ENCODE results near the gene CYP46A1. TPM values are rescaled to one million over a fixed set of nuclear protein-coding genes. Genes with fewer than 3 reads are reported as not detected.

CYP46A1 gene
- total and polyA plus RNA-seq, 2 donors (not counting 1 experiment from before 2014, with no cell fraction given): 0.27 to 0.28 TPM

DNA sequence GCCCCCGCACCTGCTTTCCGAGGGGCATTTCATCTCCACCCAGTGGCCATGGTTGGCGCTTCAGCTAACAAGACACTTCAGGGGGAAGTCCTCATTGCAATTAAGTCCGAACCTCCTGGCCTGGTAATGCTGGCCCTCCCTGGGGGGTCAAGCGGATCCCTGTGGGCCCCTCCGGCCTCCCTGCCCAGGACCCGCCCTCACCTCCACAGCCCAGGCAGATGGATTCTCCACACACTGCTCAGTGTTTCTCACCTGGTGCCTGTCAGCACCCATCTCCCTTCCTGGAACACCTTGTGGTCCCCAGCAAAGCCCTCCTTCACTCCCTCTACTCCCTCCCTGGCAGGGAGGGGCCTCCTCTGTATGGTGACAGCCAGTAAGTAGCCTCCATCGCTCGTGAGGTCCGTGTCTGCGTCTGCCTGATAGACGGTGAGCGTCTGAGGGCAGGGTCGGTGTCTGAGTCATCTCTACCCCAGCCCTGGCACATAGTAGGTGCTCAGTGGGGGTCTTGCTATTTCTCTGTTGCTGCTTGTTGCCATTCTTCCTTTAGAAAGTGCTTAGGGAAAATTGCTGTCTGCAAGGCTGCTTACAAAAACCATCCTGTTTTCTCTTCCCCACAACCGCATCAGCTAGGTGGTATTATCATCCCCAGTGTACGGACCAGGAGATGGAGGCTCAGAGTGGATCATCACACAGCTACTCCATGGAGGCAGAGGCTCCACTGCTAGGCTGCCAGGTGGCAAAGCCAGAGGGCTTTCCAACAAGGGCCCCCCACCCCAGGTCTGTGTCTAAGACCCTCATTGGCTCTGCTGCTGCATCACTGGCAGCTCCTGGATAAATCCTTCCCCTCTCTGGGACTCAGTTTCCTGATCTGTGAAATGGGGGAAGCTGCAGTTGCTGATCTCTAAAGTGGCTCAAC, 69.4 kb downstream of the CYP46A1 start:
- POLR2A ChIA-PET: no interaction called here
- peaks cover 0 to 6% of the 10 kb centered on the region in 2 donors for H3K4me1 ChIP-seq (ENCODE audit: control insufficient read depth in 2 of 2, insufficient read depth in 2 of 2, low read length in 2 of 2)
- Mint-ChIP-seq H3K27me3 (peaks cover 40% of the 10 kb centered on the region), H3K9me3 (ENCODE audit: insufficient read depth) (no peaks in the 10 kb centered on the region), H3K4me1 (peaks cover 8% of the 10 kb centered on the region), H3K4me3 (no peak overlapping the region), H3K27ac (no peak overlapping the region)
- H3K79me2 ChIP-seq (ENCODE audit: control insufficient read depth, insufficient read depth, low read length): no peaks in the 10 kb centered on the region
- peaks cover 0 to 3% (median 0%) of the 10 kb centered on the region in 3 donors for H3K9me3 ChIP-seq (ENCODE audit: control extremely low read depth in 1 of 3, control insufficient read depth in 2 of 3, insufficient read depth in 1 of 3, low read length in 2 of 3)
- DNase-seq (no peak), ATAC-seq (ENCODE audit: low read depth) (no peak)
- H3K27ac ChIP-seq (ENCODE audit: low read length in 2 of 2): no peak overlapping the region
- no peaks in the 10 kb centered on the region for H3K36me3 ChIP-seq (replicated peaks in 1 of 2; ENCODE audit: control extremely low read depth in 1 of 2, control insufficient read depth in 1 of 2, extremely low read depth in 1 of 2, insufficient read depth in 2 of 2, low read length in 1 of 2)
- intact Hi-C loops (cut with micrococcal nuclease): no loop called here
- no peaks in the 10 kb centered on the region for H4K20me1 ChIP-seq (ENCODE audit: control insufficient read depth, insufficient read depth, low read length, poor library complexity, severe bottlenecking)
- CTCF ChIA-PET: interaction anchor here (0.6 kb wide), 1 partner anchor 146 kb away, joined by 3 read pairs; no protein-coding TSS in a partner anchor
- no peak overlapping the region for H2AFZ ChIP-seq (ENCODE audit: insufficient read depth, low read depth, low read length, poor library complexity, severe bottlenecking)
- H3K4me2 ChIP-seq (replicated peaks; ENCODE audit: low read depth, low read length, poor library complexity, severe bottlenecking): no peak overlapping the region
- WGBS (ENCODE audit: insufficient coverage): 27% methylated on average over 13 of the region's 16 CpGs
- H3K4me3 ChIP-seq (ENCODE audit: control extremely low read depth in 1 of 5, extremely low read depth in 1 of 5, insufficient read depth in 1 of 5, low read depth in 2 of 5, low read length in 4 of 5): no peak overlapping the region
- H3K27me3 ChIP-seq (replicated peaks in 1 of 4; ENCODE audit: control extremely low read depth in 1 of 4, control insufficient read depth in 3 of 4, insufficient read depth in 4 of 4, low read length in 3 of 4): peaks cover 0 to 39% (median 3%) of the 10 kb centered on the region in 4 experiments
- no peak overlapping the region for H3K9ac ChIP-seq (ENCODE audit: low read length)
- TF ChIP-seq EZH2 (IDR thresholded peaks at IDR 0.05; ENCODE audit: borderline replicate concordance, insufficient read depth, low read depth, low read length, poor library complexity, severe bottlenecking): no peak
- TF ChIP-seq, protein P1, sequence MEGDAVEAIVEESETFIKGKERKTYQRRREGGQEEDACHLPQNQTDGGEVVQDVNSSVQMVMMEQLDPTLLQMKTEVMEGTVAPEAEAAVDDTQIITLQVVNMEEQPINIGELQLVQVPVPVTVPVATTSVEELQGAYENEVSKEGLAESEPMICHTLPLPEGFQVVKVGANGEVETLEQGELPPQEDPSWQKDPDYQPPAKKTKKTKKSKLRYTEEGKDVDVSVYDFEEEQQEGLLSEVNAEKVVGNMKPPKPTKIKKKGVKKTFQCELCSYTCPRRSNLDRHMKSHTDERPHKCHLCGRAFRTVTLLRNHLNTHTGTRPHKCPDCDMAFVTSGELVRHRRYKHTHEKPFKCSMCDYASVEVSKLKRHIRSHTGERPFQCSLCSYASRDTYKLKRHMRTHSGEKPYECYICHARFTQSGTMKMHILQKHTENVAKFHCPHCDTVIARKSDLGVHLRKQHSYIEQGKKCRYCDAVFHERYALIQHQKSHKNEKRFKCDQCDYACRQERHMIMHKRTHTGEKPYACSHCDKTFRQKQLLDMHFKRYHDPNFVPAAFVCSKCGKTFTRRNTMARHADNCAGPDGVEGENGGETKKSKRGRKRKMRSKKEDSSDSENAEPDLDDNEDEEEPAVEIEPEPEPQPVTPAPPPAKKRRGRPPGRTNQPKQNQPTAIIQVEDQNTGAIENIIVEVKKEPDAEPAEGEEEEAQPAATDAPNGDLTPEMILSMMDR (IDR thresholded peaks at IDR 0.05): no peak

Measured in B cell (primary cell).